K562 (cell line): ENCODE results near the gene PPP1R36. TPM values are rescaled to one million over a fixed set of nuclear protein-coding genes. Genes with fewer than 3 reads are reported as not detected.

ENCODE experiments used
- ATAC-seq: fragments of 200-7000 bp; cut with Tn5 transposase; 3 replicates; pipeline ENCODE4 v1.9.1; 2020; ENCODE audit warnings: moderate library complexity
- BruUV-seq: library from RNA; stranded (reverse); fragments of 400-500 nt; replicated peaks from 2 replicates; lab custom pipeline; 2021; lab: Mats Ljungman, UMichigan
- CTCF ChIA-PET: fragments of 300-600 bp; formaldehyde crosslinking; extraction: SDS; loops from one replicate; lab custom pipeline; 2021; ENCODE audit warnings: low intra/inter-chr PET ratio; lab: Yijun Ruan, JAX
- POLR2A ChIA-PET: fragments of 300-600, 350-650 bp; sonication (Branson Sonifier 250); formaldehyde crosslinking; extraction: SDS; loops from one replicate; lab custom pipeline; 2021; ENCODE audit warnings: antibody characterized with exemption, inconsistent platforms; lab: Yijun Ruan, JAX
- DNase-seq, 4 experiments: peaks; one replicate each; pipeline versions ENCODE4 v3.0.0 to v3.0.0-alpha.2; 2011 to 2018; ENCODE audit warnings: low spot score in 3 of 4, mixed read lengths in 3 of 4; ENCODE audit errors: extremely low read depth in 1 of 4
- FAIRE-seq: peaks from 2 replicates; lab custom pipeline; 2011; peaks lifted over from hg19 to GRCh38; lab: Jason Lieb, UNC
- H2AFZ ChIP-seq: 2 replicates; pipeline ENCODE4 v1.6.0; 2011; ENCODE audit warnings: low read depth, low read length, control low read depth, inconsistent platforms
- H3K27ac ChIP-seq: fragments of 200-600 bp; 3 replicates; pipeline ENCODE4 v1.8.0; 2011; ENCODE audit warnings: low read depth, mild to moderate bottlenecking, control low read depth, inconsistent platforms, low read length, moderate library complexity, mixed read lengths; ENCODE audit errors: extremely low read depth
- H3K27me3 ChIP-seq, 2 experiments: fragments of 300-600 bp in 1 of 2; 2 replicates in 1 of 2; 3 replicates in 1 of 2; pipeline versions ENCODE4 v1.6.0 to v1.8.0; 2011; ENCODE audit warnings: inconsistent platforms in 2 of 2, low read length in 2 of 2, mild to moderate bottlenecking in 1 of 2, mixed read lengths in 1 of 2, moderate library complexity in 1 of 2; ENCODE audit not compliant: control insufficient read depth in 2 of 2, insufficient read depth in 2 of 2
- H3K36me3 ChIP-seq: fragments of 300-600 bp; 3 replicates; pipeline ENCODE4 v1.8.0; 2011; ENCODE audit warnings: mild to moderate bottlenecking, low read length, inconsistent platforms; ENCODE audit not compliant: control insufficient read depth, insufficient read depth
- H3K4me1 ChIP-seq, 2 experiments: fragments of 200-600 bp in 1 of 2; replicated peaks in 1 of 2; 2 replicates in 1 of 2; 3 replicates in 1 of 2; pipeline versions ENCODE4 v1.5.1 to v1.8.0; 2011; ENCODE audit warnings: inconsistent platforms in 2 of 2, low read length in 2 of 2, mild to moderate bottlenecking in 1 of 2, mixed read lengths in 1 of 2, moderate library complexity in 1 of 2; ENCODE audit not compliant: control insufficient read depth in 2 of 2, insufficient read depth in 2 of 2
- H3K4me2 ChIP-seq: 2 replicates; pipeline ENCODE4 v1.6.1; 2011; ENCODE audit warnings: low read length, control low read depth, inconsistent platforms, mixed read lengths; ENCODE audit not compliant: insufficient read depth
- H3K4me3 ChIP-seq: fragments of 200-600 bp; sonication (generic), shearing (Covaris generic); 2 replicates; pipeline ENCODE4 v1.5.1; 2016; ENCODE audit warnings: control low read depth, inconsistent platforms
- H3K79me2 ChIP-seq: fragments of 200-600 bp; 3 replicates; pipeline ENCODE4 v1.8.0; 2011; ENCODE audit warnings: low read length, inconsistent platforms; ENCODE audit not compliant: control insufficient read depth, insufficient read depth
- H3K9ac ChIP-seq, 2 experiments: 2 replicates each; pipeline versions ENCODE4 v1.6.0 to v1.6.1; 2011; ENCODE audit warnings: low read depth in 2 of 2, low read length in 2 of 2, control low read depth in 1 of 2, inconsistent platforms in 1 of 2, mild to moderate bottlenecking in 1 of 2, mixed read lengths in 1 of 2; ENCODE audit not compliant: insufficient read depth in 1 of 2
- H3K9me1 ChIP-seq: one replicate; pipeline ENCODE4 v1.6.0; 2011; ENCODE audit warnings: inconsistent platforms, mild to moderate bottlenecking, low read length, moderate library complexity; ENCODE audit not compliant: control insufficient read depth, insufficient read depth
- H3K9me3 ChIP-seq: replicated peaks from 2 replicates; pipeline ENCODE4 v1.5.1; 2011; ENCODE audit warnings: low read depth, low read length, inconsistent platforms; ENCODE audit not compliant: control insufficient read depth, insufficient read depth
- H4K20me1 ChIP-seq: replicated peaks from 2 replicates; pipeline ENCODE4 v1.6.1; 2011; ENCODE audit warnings: low read length, inconsistent platforms, mixed read lengths; ENCODE audit not compliant: control insufficient read depth, insufficient read depth
- CBX8 ChIP-seq: fragments of 200-600 bp; sonication (generic); IDR thresholded peaks from 2 replicates; pipeline ENCODE4 v1.6.1; 2012; ENCODE audit warnings: borderline replicate concordance, mixed run types, low read depth, mild to moderate bottlenecking, moderate library complexity, mixed read lengths, low read length, control low read depth, inconsistent platforms; ENCODE audit not compliant: poor library complexity, severe bottlenecking; ENCODE audit errors: extremely low read depth
- ETV6 ChIP-seq, 3 experiments: fragments of 150-350 bp in 1 of 3; sonication (generic) in 1 of 3; formaldehyde crosslinking in 1 of 3; IDR thresholded peaks; 2 replicates each; pipeline versions ENCODE4 v1.6.1 to v1.8.0; 2014 to 2022; ENCODE audit warnings: borderline replicate concordance in 2 of 3, low read depth in 2 of 3, antibody characterized with exemption in 1 of 3, low read length in 1 of 3, mild to moderate bottlenecking in 1 of 3, missing genetic modification reagents in 1 of 3
- FOXA3 ChIP-seq, 2 experiments: fragments of 450-650 bp in 1 of 2; sonication (generic) in 1 of 2; formaldehyde crosslinking; IDR thresholded peaks in 1 of 2; conservative IDR thresholded peaks in 1 of 2; 2 replicates each; pipeline versions ENCODE4 v1.4.0 to v1.8.0; 2020 to 2022; ENCODE audit warnings: mild to moderate bottlenecking in 2 of 2, missing genetic modification reagents in 1 of 2
- HDGF ChIP-seq: fragments of 450-650 bp; IDR thresholded peaks from 2 replicates; pipeline ENCODE4 v1.6.1; 2016
- HIVEP1 ChIP-seq: fragments of 250-450 bp; sonication (Bioruptor Pico); IDR thresholded peaks from 2 replicates; pipeline ENCODE4 v1.4.0; 2020; ENCODE audit warnings: mild to moderate bottlenecking
- KAT2B ChIP-seq: IDR thresholded peaks from one replicate; pipeline ENCODE4 v1.6.1; 2012; ENCODE audit warnings: low read depth, mild to moderate bottlenecking, control low read depth, inconsistent platforms, low read length, moderate library complexity
- PTTG1 ChIP-seq: fragments of 450-650 bp; IDR thresholded peaks from 2 replicates; pipeline ENCODE4 v1.6.1; 2016; ENCODE audit warnings: low read depth, mild to moderate bottlenecking, missing genetic modification characterization, missing compliant biosample characterization
- TSC22D4 ChIP-seq: fragments of 450-650 bp; IDR thresholded peaks from 2 replicates; pipeline ENCODE4 v1.6.1; 2016; ENCODE audit warnings: missing genetic modification characterization, missing biosample characterization, control low read depth
- YBX1 ChIP-seq: fragments of 450-650 bp; IDR thresholded peaks from 2 replicates; pipeline ENCODE4 v1.7.1; 2016; ENCODE audit warnings: mild to moderate bottlenecking
- ZNF583 ChIP-seq: fragments of 250-450 bp; sonication (Bioruptor Pico); IDR thresholded peaks from 2 replicates; pipeline ENCODE4 v1.4.0; 2020
- ZNF76 ChIP-seq: fragments of 250-450 bp; sonication (Bioruptor Pico); IDR thresholded peaks from 2 replicates; pipeline ENCODE4 v1.4.0; 2020; ENCODE audit warnings: mild to moderate bottlenecking, moderate library complexity, borderline replicate concordance
- WGBS: fragments of 100-300 bp; shearing (Covaris generic); methylation state at CpG from one replicate; pipeline ENCODE4 v1.1.6; 2016; ENCODE audit warnings: low coverage, mixed read lengths; ENCODE audit not compliant: insufficient coverage; ENCODE audit errors: missing lambda C conversion rate; 5-methylcytosine and 5-hydroxymethylcytosine counted together
- in situ Hi-C: fragments of 300-500 bp; cut with MboI; formaldehyde crosslinking; loops from 4 replicates; pipeline ENCODE4 v1.15.0; 2018; ENCODE audit warnings: inconsistent platforms, mixed read lengths
- intact Hi-C: fragments of 100-400 bp; cut with micrococcal nuclease; formaldehyde crosslinking; loops from 2 replicates; pipeline ENCODE4 v1.14.2; 2022
- polyA plus RNA-seq, 8 experiments: library from polyadenylated mRNA; depleted of rRNA in 4 of 8; stranded (reverse) in 5 of 8; unstranded in 3 of 8; fragments of >200 nt; fragmentation: Nextera tagmentation in 2 of 8; fragmentation: Illumina TruSeq in 1 of 8; extraction: Ambion mirVana in 2 of 8; extraction: Trizol in 1 of 8; gene quantifications; 2 replicates each; pipeline versions ENCODE4 v1.2.1 to v1.2.3, GENCODE V29; 2011 to 2014; ENCODE audit warnings: inconsistent platforms in 1 of 8, missing spikeins in 1 of 8
- total RNA-seq, 7 experiments: library from RNA; depleted of rRNA in 6 of 7; stranded (reverse); fragments of >200 nt in 6 of 7; fragmentation: Illumina TruSeq in 2 of 7; extraction: Trizol in 2 of 7; gene quantifications; 2 replicates each; pipeline versions ENCODE4 v1.2.1 to v1.2.3, GENCODE V29; 2011 to 2021; ENCODE audit warnings: low replicate concordance in 1 of 7
- TF ChIP-seq, protein P1 (sequence below): fragments of 450-650 bp; formaldehyde crosslinking; IDR thresholded peaks from 2 replicates; pipeline ENCODE4 v1.4.0; 2020; ENCODE audit warnings: mild to moderate bottlenecking, moderate library complexity
- TF ChIP-seq, protein P2 (sequence below): fragments of 450-650 bp; IDR thresholded peaks from 2 replicates; pipeline ENCODE4 v1.6.1; 2018; ENCODE audit warnings: mild to moderate bottlenecking, low read depth; ENCODE audit not compliant: partially characterized antibody
- TF ChIP-seq, protein P3 (sequence below): sonication (generic); formaldehyde crosslinking; IDR thresholded peaks from 2 replicates; pipeline ENCODE4 v1.9.0; 2022; ENCODE audit warnings: mild to moderate bottlenecking, missing genetic modification reagents
- TF ChIP-seq, protein P4 (sequence below): fragments of 450-650 bp; formaldehyde crosslinking; IDR thresholded peaks from 2 replicates; pipeline ENCODE4 v1.4.0; 2020; ENCODE audit warnings: mild to moderate bottlenecking, moderate library complexity

The PPP1R36 gene
- total and polyA plus RNA-seq, 9 of the 15 experiments (the other 6 are each of a cell fraction or from before 2014, with no cell fraction given): 0.29 TPM; not detected in 8

DNA sequence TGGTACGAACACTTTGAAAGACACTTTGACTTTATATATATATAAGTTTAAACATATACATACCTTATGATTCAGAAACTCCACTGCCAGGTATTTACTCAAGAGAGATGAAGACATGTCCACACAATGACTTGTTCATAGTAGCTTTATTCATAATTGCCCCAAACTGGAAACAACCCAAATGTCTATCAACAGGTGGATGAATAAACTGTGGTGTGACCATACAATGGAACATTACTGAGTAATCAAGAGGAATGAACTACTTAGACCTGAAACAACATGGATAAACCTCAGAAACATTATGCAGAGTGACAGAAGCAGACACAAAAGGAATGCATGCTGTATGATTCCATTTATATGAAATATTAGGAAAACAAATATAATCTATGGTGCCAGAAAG, 71.1 kb downstream of the PPP1R36 start:
- TF ChIP-seq, protein P1, sequence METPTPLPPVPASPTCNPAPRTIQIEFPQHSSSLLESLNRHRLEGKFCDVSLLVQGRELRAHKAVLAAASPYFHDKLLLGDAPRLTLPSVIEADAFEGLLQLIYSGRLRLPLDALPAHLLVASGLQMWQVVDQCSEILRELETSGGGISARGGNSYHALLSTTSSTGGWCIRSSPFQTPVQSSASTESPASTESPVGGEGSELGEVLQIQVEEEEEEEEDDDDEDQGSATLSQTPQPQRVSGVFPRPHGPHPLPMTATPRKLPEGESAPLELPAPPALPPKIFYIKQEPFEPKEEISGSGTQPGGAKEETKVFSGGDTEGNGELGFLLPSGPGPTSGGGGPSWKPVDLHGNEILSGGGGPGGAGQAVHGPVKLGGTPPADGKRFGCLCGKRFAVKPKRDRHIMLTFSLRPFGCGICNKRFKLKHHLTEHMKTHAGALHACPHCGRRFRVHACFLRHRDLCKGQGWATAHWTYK: no peak
- TF ChIP-seq HIVEP1 (no peak), ZNF583 (CRISPR knock-in tag) (no peak), PTTG1 (tag) (no peak), CBX8 (no peak), HDGF (no peak), ETV6 (IDR thresholded peaks at IDR 0.05; ENCODE audit: borderline replicate concordance in 1 of 2, low read depth in 2 of 2, low read length in 1 of 2) (no peak), ETV6 (CRISPR knock-in tag; IDR thresholded peaks at IDR 0.05; ENCODE audit: borderline replicate concordance) (no peak), YBX1 (no peak), TSC22D4 (tag) (no peak), ZNF76 (no peak), KAT2B (no peak), FOXA3 (CRISPR knock-in tag; conservative IDR thresholded peaks at IDR 0.05 in 1 of 2, IDR thresholded peaks at IDR 0.05 in 1 of 2) (no peak)
- TF ChIP-seq, protein P2, sequence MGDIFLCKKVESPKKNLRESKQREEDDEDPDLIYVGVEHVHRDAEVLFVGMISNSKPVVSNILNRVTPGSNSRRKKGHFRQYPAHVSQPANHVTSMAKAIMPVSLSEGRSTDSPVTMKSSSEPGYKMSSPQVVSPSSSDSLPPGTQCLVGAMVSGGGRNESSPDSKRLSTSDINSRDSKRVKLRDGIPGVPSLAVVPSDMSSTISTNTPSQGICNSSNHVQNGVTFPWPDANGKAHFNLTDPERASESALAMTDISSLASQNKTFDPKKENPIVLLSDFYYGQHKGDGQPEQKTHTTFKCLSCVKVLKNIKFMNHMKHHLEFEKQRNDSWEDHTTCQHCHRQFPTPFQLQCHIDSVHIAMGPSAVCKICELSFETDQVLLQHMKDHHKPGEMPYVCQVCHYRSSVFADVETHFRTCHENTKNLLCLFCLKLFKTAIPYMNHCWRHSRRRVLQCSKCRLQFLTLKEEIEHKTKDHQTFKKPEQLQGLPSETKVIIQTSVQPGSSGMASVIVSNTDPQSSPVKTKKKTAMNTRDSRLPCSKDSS: no peak
- TF ChIP-seq, protein P3, sequence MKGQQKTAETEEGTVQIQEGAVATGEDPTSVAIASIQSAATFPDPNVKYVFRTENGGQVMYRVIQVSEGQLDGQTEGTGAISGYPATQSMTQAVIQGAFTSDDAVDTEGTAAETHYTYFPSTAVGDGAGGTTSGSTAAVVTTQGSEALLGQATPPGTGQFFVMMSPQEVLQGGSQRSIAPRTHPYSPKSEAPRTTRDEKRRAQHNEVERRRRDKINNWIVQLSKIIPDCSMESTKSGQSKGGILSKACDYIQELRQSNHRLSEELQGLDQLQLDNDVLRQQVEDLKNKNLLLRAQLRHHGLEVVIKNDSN: no peak
- TF ChIP-seq, protein P4, sequence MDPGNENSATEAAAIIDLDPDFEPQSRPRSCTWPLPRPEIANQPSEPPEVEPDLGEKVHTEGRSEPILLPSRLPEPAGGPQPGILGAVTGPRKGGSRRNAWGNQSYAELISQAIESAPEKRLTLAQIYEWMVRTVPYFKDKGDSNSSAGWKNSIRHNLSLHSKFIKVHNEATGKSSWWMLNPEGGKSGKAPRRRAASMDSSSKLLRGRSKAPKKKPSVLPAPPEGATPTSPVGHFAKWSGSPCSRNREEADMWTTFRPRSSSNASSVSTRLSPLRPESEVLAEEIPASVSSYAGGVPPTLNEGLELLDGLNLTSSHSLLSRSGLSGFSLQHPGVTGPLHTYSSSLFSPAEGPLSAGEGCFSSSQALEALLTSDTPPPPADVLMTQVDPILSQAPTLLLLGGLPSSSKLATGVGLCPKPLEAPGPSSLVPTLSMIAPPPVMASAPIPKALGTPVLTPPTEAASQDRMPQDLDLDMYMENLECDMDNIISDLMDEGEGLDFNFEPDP (CRISPR knock-in tag): no peak
- Histone ChIP-seq H3K9me3 (no peaks in the 10 kb centered on the region), H2AFZ (no peak overlapping the region), H3K4me2 (no peak overlapping the region), H3K36me3 (no peaks in the 10 kb centered on the region), H3K79me2 (no peaks in the 10 kb centered on the region), H3K4me1 (no peaks in the 10 kb centered on the region), H3K9ac (no peak overlapping the region), H3K27me3 (peaks cover 13 to 23% of the 10 kb centered on the region in 2 experiments; a peak in 3 of 5 replicates), H4K20me1 (no peaks in the 10 kb centered on the region), H3K4me3 (no peak overlapping the region), H3K9me1 (no peaks in the 10 kb centered on the region), H3K27ac (no peak overlapping the region)
- DNase-seq: no peak
- ChIA-PET POLR2A (no interaction called here), CTCF (no interaction called here)
- BruUV-seq: no TSS peak
- in situ Hi-C loops (no loop called here), intact Hi-C loops (no loop called here)
- no peak for ATAC-seq
- WGBS: 0% methylated on average over 1 of the region's 1 CpG
- no peak for FAIRE-seq
